Tibial nerve (tissue), 4 donors: ENCODE results near the gene B9D1. TPM values are rescaled to one million over a fixed set of nuclear protein-coding genes. Genes with fewer than 3 reads are reported as not detected.

Experiments
- DNase-seq, 2 donors: peaks; one replicate each; pipeline ENCODE4 v3.0.0-alpha.2; 2019; ENCODE audit warnings: low spot score in 2 of 2
- H3K27ac ChIP-seq, 4 donors: fragments of 200-600 bp; sonication (generic) in 3 of 4; one replicate each; pipeline ENCODE4 v1.5.1; 2017 to 2019; ENCODE audit warnings: mild to moderate bottlenecking in 1 of 4
- H3K27me3 ChIP-seq, 2 donors: fragments of 200-600 bp; sonication (generic) in 1 of 2; one replicate each; pipeline versions ENCODE4 v1.5.1 to v1.6.0; 2017 to 2019
- H3K36me3 ChIP-seq, 3 donors: fragments of 200-600 bp; sonication (generic); one replicate each; pipeline ENCODE4 v1.5.1; 2018 to 2019
- H3K4me1 ChIP-seq, 4 donors: fragments of 200-600 bp; sonication (generic) in 3 of 4; one replicate each; pipeline ENCODE4 v1.5.1; 2017 to 2019
- H3K4me3 ChIP-seq, 4 donors: fragments of 200-600 bp; sonication (generic) in 3 of 4; one replicate each; pipeline ENCODE4 v1.5.1; 2017 to 2019; ENCODE audit warnings: mild to moderate bottlenecking in 1 of 4, moderate library complexity in 1 of 4
- H3K9me3 ChIP-seq, 4 donors: fragments of 200-600 bp; sonication (generic) in 3 of 4; one replicate each; pipeline ENCODE4 v1.5.1; 2017 to 2019
- CTCF ChIP-seq, 5 experiments: fragments of 200-600 bp in 3 of 5; fragments of 450-650 bp in 2 of 5; sonication (generic) in 3 of 5; IDR thresholded peaks; one replicate each; pipeline ENCODE4 v1.5.1; 2016 to 2019; ENCODE audit warnings: antibody characterized with exemption in 5 of 5, mild to moderate bottlenecking in 3 of 5, moderate library complexity in 2 of 5
- EP300 ChIP-seq, 2 donors: sonication (generic); formaldehyde crosslinking; IDR thresholded peaks; one replicate each; pipeline ENCODE4 v1.6.1; 2017; ENCODE audit warnings: antibody characterized with exemption in 2 of 2, mild to moderate bottlenecking in 1 of 2
- POLR2A ChIP-seq, 2 donors: fragments of 450-650 bp; IDR thresholded peaks; one replicate each; pipeline ENCODE4 v1.6.1; 2017; ENCODE audit warnings: antibody characterized with exemption in 2 of 2, mild to moderate bottlenecking in 2 of 2, moderate library complexity in 2 of 2
- WGBS, 2 donors: methylation state at CpG; one replicate each; pipeline ENCODE4 v1.1.5; 2018; 5-methylcytosine and 5-hydroxymethylcytosine counted together
- total RNA-seq, 4 donors: library from RNA; depleted of rRNA; stranded (reverse); fragments of >200 nt; gene quantifications; one replicate each; pipeline ENCODE4 v1.1.0, GENCODE V29; 2016

B9D1 gene
- total RNA-seq, 4 donors from 2014 or later = 21.6 to 65.4 (median 43.4) TPM

- WGBS, 2 donors = 92 to 96% methylated on average over 2 of the region's 2 CpGs
- Histone ChIP-seq H3K4me1 (peaks cover 0 to 11% (median 0%) of the 10 kb centered on the region in 4 donors), H3K27ac (no peak overlapping the region), H3K4me3 (no peak overlapping the region), H3K27me3 (no peaks in the 10 kb centered on the region), H3K9me3 (peaks cover 0 to 6% (median 2%) of the 10 kb centered on the region in 4 donors), H3K36me3 (peaks cover 0 to 73% (median 0%) of the 10 kb centered on the region in 3 donors)
- DNase-seq = no peak
- TF ChIP-seq POLR2A (IDR thresholded peaks at IDR 0.05) = no peak
- no peak for TF ChIP-seq CTCF (IDR thresholded peaks at IDR 0.05)
- no peak for TF ChIP-seq EP300 (IDR thresholded peaks at IDR 0.05)
Observed at GRCh38 chr17:19329839-19330238, 32.7 kb downstream of the B9D1 start.

GRCh38 chr17:19329136-19329535 is 33.4 kb downstream of the B9D1 start:
- no peak overlapping the region for H3K27ac ChIP-seq
- no peak for TF ChIP-seq EP300 (IDR thresholded peaks at IDR 0.05)
- no peak for TF ChIP-seq POLR2A (IDR thresholded peaks at IDR 0.05)
- no peak for TF ChIP-seq CTCF (IDR thresholded peaks at IDR 0.05)
- H3K4me3 ChIP-seq = no peak overlapping the region
- no peak for DNase-seq
- peaks cover 0 to 6% (median 2%) of the 10 kb centered on the region in 4 donors for H3K9me3 ChIP-seq
- H3K4me1 ChIP-seq = peaks cover 0 to 7% (median 0%) of the 10 kb centered on the region in 4 donors
- peaks cover 0 to 71% (median 0%) of the 10 kb centered on the region in 3 donors for H3K36me3 ChIP-seq
- H3K27me3 ChIP-seq = no peaks in the 10 kb centered on the region
- WGBS, 2 donors = 88 to 94% methylated on average over 2 of the region's 2 CpGs

GRCh38 chr17:19328441-19329061 is 34.0 kb downstream of the B9D1 start:
- Histone ChIP-seq H3K9me3 (peaks cover 0 to 6% (median 2%) of the 10 kb centered on the region in 4 donors), H3K27me3 (no peaks in the 10 kb centered on the region), H3K36me3 (peaks cover 0 to 71% (median 0%) of the 10 kb centered on the region in 3 donors), H3K4me3 (no peak overlapping the region), H3K4me1 (peaks cover 0 to 7% (median 0%) of the 10 kb centered on the region in 4 donors), H3K27ac (peak overlapping the region in 1 of 4 donors; percentile 2)
- no peak for DNase-seq
- WGBS, 2 donors = 91 to 98% methylated on average over 9 to 10 of the region's 10 CpGs
- TF ChIP-seq CTCF (IDR thresholded peaks at IDR 0.05) (no peak), EP300 (IDR thresholded peaks at IDR 0.05) (no peak), POLR2A (IDR thresholded peaks at IDR 0.05) (no peak)

- Histone ChIP-seq H3K9me3 (peaks cover 0 to 6% (median 2%) of the 10 kb centered on the region in 4 donors), H3K27me3 (no peaks in the 10 kb centered on the region), H3K4me1 (peaks cover 0 to 7% (median 0%) of the 10 kb centered on the region in 4 donors), H3K27ac (peak overlapping the region in 1 of 4 donors; percentile 33), H3K36me3 (peaks cover 0 to 70% (median 0%) of the 10 kb centered on the region in 3 donors), H3K4me3 (no peak overlapping the region)
- 79 to 84% methylated on average over 14 of the region's 14 CpGs for WGBS, 2 donors
- DNase-seq = no peak
- TF ChIP-seq CTCF (IDR thresholded peaks at IDR 0.05) (no peak), POLR2A (IDR thresholded peaks at IDR 0.05) (no peak), EP300 (IDR thresholded peaks at IDR 0.05) (no peak)
Observed at GRCh38 chr17:19327031-19327783, 35.3 kb downstream of the B9D1 start.

GRCh38 chr17:19325542-19325941 is 37.0 kb downstream of the B9D1 start:
- Histone ChIP-seq H3K27me3 (no peaks in the 10 kb centered on the region), H3K36me3 (peaks cover 0 to 59% (median 0%) of the 10 kb centered on the region in 3 donors), H3K4me3 (no peak overlapping the region), H3K9me3 (peaks cover 0 to 6% (median 2%) of the 10 kb centered on the region in 4 donors), H3K4me1 (no peaks in the 10 kb centered on the region), H3K27ac (no peak overlapping the region)
- TF ChIP-seq EP300 (IDR thresholded peaks at IDR 0.05) = no peak
- no peak for TF ChIP-seq POLR2A (IDR thresholded peaks at IDR 0.05)
- no peak for TF ChIP-seq CTCF (IDR thresholded peaks at IDR 0.05)
- DNase-seq = no peak
